Head of caudate nucleus (tissue), 42 donors: ENCODE results near the gene ASPN.
A peak's percentile ranks its signal among the peaks of the same experiment; 100 is the strongest.

Experiments
- DNase-seq, 42 donors: peaks; one replicate each; pipeline versions ENCODE4 v3.0.0 to v3.0.0-alpha.2; 2020 to 2021; ENCODE audit warnings: mixed read lengths in 7 of 42
- intact Hi-C: fragments of 100-400 bp; cut with DNase I; formaldehyde crosslinking; loops from one replicate; pipeline ENCODE4 v1.15.0; 2022

ASPN gene

DNA sequence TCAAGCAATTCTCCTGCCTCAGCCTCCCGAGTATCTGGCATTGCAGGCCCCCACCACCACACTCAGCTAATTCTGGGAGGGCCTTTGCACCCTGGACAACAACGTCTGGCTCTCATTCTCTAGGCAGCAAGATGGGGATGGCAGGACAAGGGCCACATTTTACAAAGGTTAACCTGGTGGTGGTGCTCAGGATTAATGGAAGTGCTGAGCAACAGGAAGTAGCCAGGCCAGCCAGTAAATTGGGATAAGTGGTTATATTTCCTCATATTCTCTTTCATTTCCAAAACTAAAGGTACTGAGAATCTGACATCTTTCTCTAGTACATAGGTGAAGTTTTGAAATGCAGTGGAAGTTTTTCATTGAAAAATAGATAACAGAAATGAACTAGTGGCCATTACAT lies 24.7 kb upstream of the ASPN start:
- DNase-seq, result no peak
- intact Hi-C loops, result no loop called here

- DNase-seq, result peak in 1 of 42 donors; percentile 45
- intact Hi-C loops, result no loop called here
These were observed 24.0 kb upstream of the ASPN start for GRCh38 chr9:92506184-92506857.

GRCh38 chr9:92504881-92505280 lies 22.6 kb upstream of the ASPN start:
- DNase-seq, result no peak
- intact Hi-C loops, result no loop called here

DNA sequence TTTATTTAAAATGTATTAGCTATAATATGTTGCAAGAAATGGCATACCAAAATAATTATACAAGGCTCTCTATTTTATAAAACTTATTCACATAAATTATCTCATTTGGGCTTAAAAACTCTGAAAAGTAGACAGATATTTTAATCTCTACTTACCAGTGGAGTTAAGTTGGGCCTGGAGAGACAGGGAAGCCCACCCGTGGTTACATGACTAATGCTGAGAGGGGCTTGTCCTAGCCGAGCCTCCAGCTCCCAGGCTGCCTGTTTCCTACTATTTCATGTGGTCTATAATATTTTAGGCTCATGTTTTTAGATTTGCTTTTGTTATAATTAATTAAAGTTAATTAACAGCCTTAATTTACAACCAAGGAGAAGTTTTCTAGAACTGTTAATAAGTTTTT lies 20.9 kb upstream of the ASPN start:
- intact Hi-C loops, result no loop called here
- no peak for DNase-seq

- DNase-seq, result no peak
- intact Hi-C loops, result no loop called here
These were observed 19.5 kb upstream of the ASPN start for GRCh38 chr9:92501671-92502393.

GRCh38 chr9:92500725-92501124 lies 18.4 kb upstream of the ASPN start:
- intact Hi-C loops, result no loop called here
- no peak for DNase-seq

- intact Hi-C loops, result no loop called here
- DNase-seq, result no peak
These were observed 17.4 kb upstream of the ASPN start for GRCh38 chr9:92499701-92500100.

GRCh38 chr9:92496396-92497176 lies 14.3 kb upstream of the ASPN start:
- intact Hi-C loops, result no loop called here
- DNase-seq, result peak in 2 of 42 donors; percentile 16 to 19

GRCh38 chr9:92494856-92495255 lies 12.6 kb upstream of the ASPN start:
- DNase-seq, result no peak
- intact Hi-C loops, result no loop called here

- no peak for DNase-seq
- intact Hi-C loops, result no loop called here
These were observed 11.6 kb upstream of the ASPN start for GRCh38 chr9:92493749-92494387.

GRCh38 chr9:92492781-92493401 lies 10.6 kb upstream of the ASPN start:
- intact Hi-C loops, result no loop called here
- no peak for DNase-seq

DNA sequence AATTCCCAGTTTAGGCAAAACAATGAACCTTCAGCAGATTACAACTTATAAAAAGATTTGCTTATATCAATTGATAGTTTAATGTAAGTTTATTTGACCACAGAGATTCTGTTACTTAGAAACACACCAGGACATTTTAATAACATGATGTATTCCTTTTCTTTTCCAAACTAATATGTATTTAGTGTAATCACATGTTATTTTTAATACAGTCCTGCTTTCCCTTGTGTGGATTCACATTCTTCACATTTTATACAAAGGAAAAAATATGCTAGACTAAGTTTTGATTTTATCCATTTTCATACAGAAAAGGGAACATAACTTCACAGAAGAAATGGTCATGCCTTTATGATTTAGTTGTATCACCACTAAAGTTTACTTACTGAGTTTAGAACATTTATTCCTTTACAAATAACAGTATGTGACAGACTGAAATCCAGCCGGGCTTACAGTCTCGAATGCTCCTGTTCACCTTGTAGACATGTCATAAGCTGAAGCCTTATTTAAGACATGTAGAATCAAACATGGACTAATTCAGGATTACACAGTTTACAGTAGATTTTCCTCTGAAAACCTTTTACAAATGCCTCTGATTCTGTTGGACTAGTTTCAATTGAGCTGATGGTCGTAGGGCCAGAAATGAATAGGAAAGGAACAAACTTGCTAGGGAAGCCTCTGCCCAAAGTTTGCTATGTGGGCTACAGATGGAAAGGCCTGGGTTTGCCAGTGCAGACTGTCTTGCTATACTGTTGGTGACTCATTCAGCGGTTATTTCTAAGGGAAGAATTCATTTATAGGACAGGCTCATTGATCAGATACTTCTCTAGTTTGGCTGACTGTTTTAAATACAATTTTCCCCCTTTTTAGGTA lies 6.6 kb upstream of the ASPN start:
- no peak for DNase-seq

GRCh38 chr9:92486371-92486770 lies 4.1 kb upstream of the ASPN start:
- DNase-seq, result no peak
- intact Hi-C loops, result no loop called here

More for the DNA sequence above, 6.6 kb upstream of the ASPN start:
- intact Hi-C loops, result no loop called here

DNA sequence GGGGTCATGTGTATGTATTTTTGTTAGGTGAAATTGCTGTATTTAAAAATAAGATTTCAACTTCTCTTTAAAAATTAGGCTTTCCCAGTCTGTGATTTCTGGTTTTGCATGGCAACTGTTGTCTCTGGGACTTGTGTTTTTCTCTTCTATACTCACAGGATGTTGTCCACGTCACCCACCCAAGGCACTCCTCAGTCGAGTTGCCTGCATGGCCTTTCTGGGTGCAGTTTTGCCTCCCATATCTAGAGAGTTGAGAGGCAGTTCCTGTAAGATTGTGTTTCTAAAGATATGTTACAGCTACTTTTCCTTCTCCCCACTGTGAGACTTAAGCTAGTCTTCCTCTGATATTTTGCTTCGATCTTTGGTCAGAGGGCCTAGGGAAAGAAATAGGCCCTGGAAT lies 2.3 kb upstream of the ASPN start:
- intact Hi-C loops, result no loop called here
- DNase-seq, result no peak

DNA sequence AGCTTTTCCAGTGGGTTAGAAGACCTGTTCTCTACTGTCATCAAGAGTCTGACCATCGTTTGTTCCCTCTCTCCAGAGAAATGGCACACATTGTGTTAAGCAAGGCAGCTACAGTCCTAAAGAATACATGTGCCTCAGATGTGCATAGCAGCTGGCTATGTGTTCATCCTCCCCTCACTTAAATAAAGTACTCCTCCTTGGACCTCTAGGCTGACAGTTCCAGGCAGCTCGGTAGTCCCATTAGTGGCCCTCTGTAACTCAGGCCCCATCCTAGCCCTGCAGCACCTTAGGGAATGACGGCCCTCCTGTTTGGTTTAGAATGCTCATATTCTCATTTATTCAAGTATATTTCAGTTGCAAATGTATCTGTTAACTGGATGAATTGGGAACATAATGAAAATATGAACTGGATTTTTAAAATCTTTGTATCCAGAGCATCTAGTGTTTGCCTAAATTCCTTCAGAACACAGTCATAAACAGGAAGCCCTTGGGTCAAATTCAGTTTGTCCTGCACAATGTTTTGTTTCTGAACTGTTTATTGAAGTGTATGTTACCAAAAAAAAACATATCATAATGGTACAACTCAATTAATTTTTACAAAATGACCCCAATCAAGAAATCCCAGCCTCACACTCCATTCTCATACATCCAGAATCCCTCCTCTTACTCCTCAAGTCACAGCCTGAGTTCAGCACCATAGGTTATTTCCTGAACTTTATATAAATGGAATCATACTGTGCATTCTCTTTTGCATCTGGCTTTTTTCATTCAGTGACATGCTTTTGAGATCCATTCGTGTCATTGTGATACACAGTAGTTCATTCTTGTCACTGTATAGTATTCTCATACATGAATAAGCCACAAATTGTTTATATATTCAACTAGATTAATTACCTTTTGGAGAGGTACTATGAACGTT lies 1.6 kb upstream of the ASPN start:
- DNase-seq, result no peak
- intact Hi-C loops, result no loop called here

- intact Hi-C loops, result no loop called here
- no peak for DNase-seq
These were observed 499 bp upstream of the ASPN start for GRCh38 chr9:92482805-92483204.

DNA sequence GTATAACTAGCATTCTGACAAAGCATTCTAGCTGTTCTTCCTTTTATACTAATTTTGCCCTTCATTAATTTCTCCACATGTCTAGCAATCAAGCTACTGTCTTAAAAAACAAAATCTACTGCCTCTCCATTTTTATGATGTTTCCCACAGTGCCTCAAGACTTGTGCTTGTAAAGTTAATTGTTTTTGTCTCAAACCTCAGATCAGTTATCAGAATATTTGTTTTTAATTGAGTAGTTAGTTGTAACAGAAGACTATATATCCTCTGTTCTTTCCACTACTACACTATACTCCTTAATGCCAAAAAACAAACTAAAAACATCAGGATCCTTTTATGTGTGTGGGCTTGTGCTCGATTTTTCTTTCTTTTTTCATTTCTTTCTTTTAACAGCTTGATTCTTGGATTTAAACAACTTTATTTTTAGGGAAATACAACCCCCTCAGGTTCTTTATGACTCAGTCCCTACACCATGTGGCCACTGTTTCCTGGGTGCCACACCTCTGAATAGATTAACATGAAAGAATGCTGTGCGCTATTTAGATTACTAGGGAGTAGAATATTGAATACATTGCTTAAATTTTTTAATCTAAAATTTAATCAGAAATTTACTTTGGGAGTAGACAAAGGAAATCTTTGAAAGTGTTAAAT lies 1.2 kb downstream of the ASPN start:
- DNase-seq, result peak in 30 of 42 donors; percentile 11 to 81 (median 49)

More for the DNA sequence above, 1.2 kb downstream of the ASPN start:
- intact Hi-C loops, result no loop called here
